Endodermal cell (in vitro differentiated cells): ENCODE results near the gene MFSD8. TPM values are rescaled to one million over a fixed set of nuclear protein-coding genes. Genes with fewer than 3 reads are reported as not detected.
A peak's percentile ranks its signal among the peaks of the same experiment; 100 is the strongest.

Experiments
- DNase-seq: peaks from one replicate; pipeline ENCODE4 v3.0.0-alpha.2; 2017
- H3K27ac ChIP-seq: 2 replicates; pipeline ENCODE4 v1.5.1; 2013; ENCODE audit warnings: mild to moderate bottlenecking, low read depth, low read length, moderate library complexity
- H3K27me3 ChIP-seq: 2 replicates; pipeline ENCODE4 v1.6.1; 2013; ENCODE audit warnings: mild to moderate bottlenecking, low read length, moderate library complexity; ENCODE audit not compliant: insufficient read depth, control insufficient read depth, poor library complexity, severe bottlenecking
- H3K36me3 ChIP-seq: 2 replicates; pipeline ENCODE4 v1.7.0; 2013; ENCODE audit warnings: mild to moderate bottlenecking, low read length, moderate library complexity; ENCODE audit not compliant: control insufficient read depth, insufficient read depth
- H3K4me1 ChIP-seq: one replicate; pipeline ENCODE4 v1.7.0; 2013; ENCODE audit warnings: low read length; ENCODE audit not compliant: control insufficient read depth, insufficient read depth
- H3K4me3 ChIP-seq: 2 replicates; pipeline ENCODE4 v1.5.1; 2013; ENCODE audit warnings: mild to moderate bottlenecking, low read length, moderate library complexity
- H3K9ac ChIP-seq: 2 replicates; pipeline ENCODE4 v1.6.1; 2013; ENCODE audit warnings: mild to moderate bottlenecking, low read length, moderate library complexity; ENCODE audit not compliant: poor library complexity, severe bottlenecking; ENCODE audit errors: extremely low read depth
- H3K9me3 ChIP-seq: 2 replicates; pipeline ENCODE4 v1.6.1; 2013; ENCODE audit warnings: mild to moderate bottlenecking, low read length, moderate library complexity; ENCODE audit not compliant: control insufficient read depth
- H3K27ac Mint-ChIP-seq: 2 replicates; pipeline ENCODE4 v1.8.0; 2020; ENCODE audit warnings: mixed read lengths
- H3K27me3 Mint-ChIP-seq: 2 replicates; pipeline ENCODE4 v1.8.0; 2021; ENCODE audit warnings: mild to moderate bottlenecking, mixed read lengths; ENCODE audit not compliant: insufficient read depth
- H3K36me3 Mint-ChIP-seq: 2 replicates; pipeline ENCODE4 v1.8.0; 2020; ENCODE audit warnings: low read depth, mixed read lengths
- H3K4me1 Mint-ChIP-seq: 2 replicates; pipeline ENCODE4 v1.8.0; 2020; ENCODE audit warnings: mixed read lengths
- H3K4me3 Mint-ChIP-seq: 2 replicates; pipeline ENCODE4 v1.8.0; 2020; ENCODE audit warnings: mild to moderate bottlenecking, moderate library complexity, mixed read lengths
- H3K9me3 Mint-ChIP-seq: 2 replicates; pipeline ENCODE4 v1.8.0; 2020; ENCODE audit warnings: mild to moderate bottlenecking, mixed read lengths
- WGBS, 2 experiments: methylation state at CpG; one replicate each; pipeline versions ENCODE4 v1.1.5 to v1.1.7; 2013; ENCODE audit warnings: missing lambda C conversion rate in 2 of 2, mixed read lengths in 1 of 2; ENCODE audit not compliant: insufficient coverage in 1 of 2, insufficient read length in 1 of 2; 5-methylcytosine and 5-hydroxymethylcytosine counted together
- total RNA-seq, 2 donors: library from RNA; stranded (reverse); fragmentation: NEBNext Ultra II Directional in 1 of 2; extraction: Animal tissue kit (Norgen Biotek cat#: 25700) in 1 of 2; gene quantifications; 2 replicates in 1 of 2; 3 replicates in 1 of 2; pipeline ENCODE4 v1.2.1, GENCODE V29; 2021
- TF ChIP-seq, protein P1 (sequence below): fragments of 200-600 bp; sonication (generic); conservative IDR thresholded peaks from 2 replicates; pipeline ENCODE4 v1.5.0; 2021; ENCODE audit warnings: antibody characterized with exemption, mild to moderate bottlenecking

The MFSD8 gene
- total RNA-seq, 2 donors from 2014 or later: 23.8 to 25.2 TPM

DNA sequence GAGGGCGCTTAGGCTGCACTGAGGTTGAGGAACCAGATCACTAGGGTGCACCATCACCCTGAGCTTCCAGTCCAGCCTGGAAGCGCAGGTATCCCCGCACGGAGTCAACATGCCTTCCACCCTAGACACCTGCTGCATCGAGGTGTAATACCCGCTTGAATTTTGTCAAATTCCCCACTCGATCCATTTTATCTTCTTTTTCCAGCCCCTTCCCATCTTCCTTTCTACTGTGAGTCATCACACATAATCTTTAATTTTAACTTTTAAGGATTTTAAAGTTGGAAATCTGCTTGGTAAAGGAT lies 83.5 kb downstream of the MFSD8 start:
- H3K27ac ChIP-seq: no peak overlapping the region
- H3K27ac Mint-ChIP-seq: peak overlapping the region; percentile 100
- H3K4me3 ChIP-seq: peak overlapping the region; percentile 90
- peaks cover 37% of the 10 kb centered on the region for H3K36me3 ChIP-seq
- 0 to 1% methylated on average over 4 to 7 of the region's 7 CpGs for WGBS, 2 experiments
- H3K9ac ChIP-seq: peak overlapping the region; percentile 94
- TF ChIP-seq, protein P1, sequence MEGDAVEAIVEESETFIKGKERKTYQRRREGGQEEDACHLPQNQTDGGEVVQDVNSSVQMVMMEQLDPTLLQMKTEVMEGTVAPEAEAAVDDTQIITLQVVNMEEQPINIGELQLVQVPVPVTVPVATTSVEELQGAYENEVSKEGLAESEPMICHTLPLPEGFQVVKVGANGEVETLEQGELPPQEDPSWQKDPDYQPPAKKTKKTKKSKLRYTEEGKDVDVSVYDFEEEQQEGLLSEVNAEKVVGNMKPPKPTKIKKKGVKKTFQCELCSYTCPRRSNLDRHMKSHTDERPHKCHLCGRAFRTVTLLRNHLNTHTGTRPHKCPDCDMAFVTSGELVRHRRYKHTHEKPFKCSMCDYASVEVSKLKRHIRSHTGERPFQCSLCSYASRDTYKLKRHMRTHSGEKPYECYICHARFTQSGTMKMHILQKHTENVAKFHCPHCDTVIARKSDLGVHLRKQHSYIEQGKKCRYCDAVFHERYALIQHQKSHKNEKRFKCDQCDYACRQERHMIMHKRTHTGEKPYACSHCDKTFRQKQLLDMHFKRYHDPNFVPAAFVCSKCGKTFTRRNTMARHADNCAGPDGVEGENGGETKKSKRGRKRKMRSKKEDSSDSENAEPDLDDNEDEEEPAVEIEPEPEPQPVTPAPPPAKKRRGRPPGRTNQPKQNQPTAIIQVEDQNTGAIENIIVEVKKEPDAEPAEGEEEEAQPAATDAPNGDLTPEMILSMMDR: no peak
- peaks cover 6% of the 10 kb centered on the region for H3K4me1 Mint-ChIP-seq
- H3K36me3 Mint-ChIP-seq: peaks cover 22% of the 10 kb centered on the region
- DNase-seq: no peak
- H3K4me1 ChIP-seq: no peaks in the 10 kb centered on the region
- no peaks in the 10 kb centered on the region for H3K9me3 Mint-ChIP-seq
- H3K27me3 ChIP-seq: no peaks in the 10 kb centered on the region
- peak overlapping the region; percentile 100 for H3K4me3 Mint-ChIP-seq
- no peaks in the 10 kb centered on the region for H3K9me3 ChIP-seq
- no peaks in the 10 kb centered on the region for H3K27me3 Mint-ChIP-seq

DNA sequence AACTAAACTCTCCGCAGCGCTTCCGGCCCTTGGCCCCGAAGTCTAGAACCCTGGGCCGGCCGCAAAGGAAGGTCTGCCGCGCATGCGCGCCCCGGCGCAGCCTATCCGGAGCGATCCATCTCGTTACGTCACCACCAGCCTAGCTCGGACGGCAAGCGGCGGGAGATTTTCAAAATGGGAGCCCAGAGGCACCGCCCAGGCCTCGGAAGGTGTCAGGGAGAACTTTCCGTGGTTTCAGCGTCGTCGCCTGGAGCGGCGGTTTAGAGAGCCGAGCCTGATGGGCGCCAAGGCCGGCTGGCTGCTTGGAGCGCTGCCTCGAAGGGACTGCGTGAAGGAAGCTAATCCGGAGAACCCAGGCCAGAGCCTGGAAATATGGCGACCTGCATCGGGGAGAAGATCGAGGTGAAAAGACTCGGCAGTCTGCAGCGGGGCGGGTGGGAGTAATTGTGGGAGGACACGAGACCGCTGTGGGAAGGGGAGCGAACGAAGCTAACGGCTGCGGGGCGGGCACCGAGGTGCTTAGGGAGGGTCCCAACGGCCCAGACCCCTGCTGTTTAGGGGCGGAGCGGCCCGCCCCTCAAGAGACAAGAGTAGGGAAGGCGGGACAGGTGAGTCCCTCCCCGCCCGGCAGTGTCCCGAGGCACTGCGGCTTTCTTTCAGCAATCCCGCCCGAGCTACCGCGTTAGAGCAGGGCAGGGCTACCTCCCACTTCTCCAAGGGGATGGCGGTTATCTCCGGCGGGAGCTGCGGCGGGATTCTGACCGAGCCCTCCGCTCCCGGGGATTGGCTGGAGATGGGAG lies 84.0 kb downstream of the MFSD8 start, which contains the start of gene PLK4:
Gene PLK4 (plus strand): TSS at position 131 of the 800 bp plus-strand sequence. CDS start 242 bp downstream, at position 373.
- peak; percentile 99 for DNase-seq
- H3K4me3 Mint-ChIP-seq: peak within 1 kb of the TSS; percentile 100

DNA sequence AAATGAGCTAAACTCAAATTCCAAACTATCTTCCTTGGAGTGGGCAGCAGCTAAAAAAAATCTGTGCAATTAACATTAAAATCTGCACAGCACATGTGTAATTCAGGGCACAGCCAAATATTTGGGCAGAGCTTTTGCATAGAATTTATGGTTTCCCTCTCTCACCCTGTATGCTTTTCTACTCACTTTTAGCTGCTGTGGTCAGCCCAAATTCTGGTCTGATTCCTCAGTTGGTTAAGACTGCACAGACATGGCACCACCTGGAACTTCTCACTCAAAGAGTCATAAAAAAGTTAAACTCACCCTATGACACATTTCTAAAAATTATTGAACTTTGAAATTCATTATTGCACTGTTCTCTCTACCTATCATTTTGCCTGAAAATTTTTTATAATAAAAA lies 89.2 kb downstream of the MFSD8 start:
- H3K36me3 Mint-ChIP-seq: peaks cover 8% of the 10 kb centered on the region
- Histone ChIP-seq H3K4me1 (no peaks in the 10 kb centered on the region), H3K9ac (no peak overlapping the region), H3K27ac (no peak overlapping the region), H3K36me3 (no peaks in the 10 kb centered on the region), H3K9me3 (no peaks in the 10 kb centered on the region), H3K4me3 (no peak overlapping the region), H3K27me3 (no peaks in the 10 kb centered on the region)
- DNase-seq: no peak
- no peaks in the 10 kb centered on the region for H3K27me3 Mint-ChIP-seq
- TF ChIP-seq, protein P1: no peak
- peaks cover 3% of the 10 kb centered on the region for H3K4me1 Mint-ChIP-seq
- H3K27ac Mint-ChIP-seq: no peak overlapping the region
- H3K4me3 Mint-ChIP-seq: no peak overlapping the region
- H3K9me3 Mint-ChIP-seq: no peaks in the 10 kb centered on the region

More for the DNA sequence above, 84.0 kb downstream of the MFSD8 start, which contains the start of gene PLK4:
- H3K27ac Mint-ChIP-seq: peak within 1 kb of the TSS; percentile 100
- Histone ChIP-seq H3K9me3 (no peaks in the 10 kb centered on the region), H3K4me1 (no peaks in the 10 kb centered on the region), H3K27ac (peak within 1 kb of the TSS; percentile 89), H3K27me3 (no peaks in the 10 kb centered on the region), H3K4me3 (peak within 1 kb of the TSS; percentile 90), H3K36me3 (peaks cover 32% of the 10 kb centered on the region), H3K9ac (peak within 1 kb of the TSS; percentile 94)
- peaks cover 6% of the 10 kb centered on the region for H3K4me1 Mint-ChIP-seq
- H3K27me3 Mint-ChIP-seq: no peaks in the 10 kb centered on the region
- WGBS, 2 experiments: 0% methylated on average over 23 to 70 of the region's 70 CpGs
- no peaks in the 10 kb centered on the region for H3K9me3 Mint-ChIP-seq
- TF ChIP-seq, protein P1: no peak
- H3K36me3 Mint-ChIP-seq: peaks cover 18% of the 10 kb centered on the region
